CD4-positive, alpha-beta T cell (primary cell): ENCODE measurements around the gene SUPT3H. TPM values are rescaled to one million over a fixed set of nuclear protein-coding genes. Genes with fewer than 3 reads are reported as not detected.

ENCODE experiments used
- ATAC-seq: fragments of 200-7000 bp; cut with Tn5 transposase; one replicate; pipeline ENCODE4 v1.10.0; 2022; ENCODE audit warnings: mild to moderate bottlenecking; ENCODE audit not compliant: poor library complexity
- CTCF ChIA-PET: fragments of 350-600 bp; sonication (Branson Sonifier 250); formaldehyde crosslinking; loops from one replicate; lab custom pipeline; 2021; ENCODE audit warnings: antibody characterized with exemption, inconsistent platforms; lab: Charles Lee
- POLR2A ChIA-PET: fragments of 350-600 bp; sonication (Branson Sonifier 250); formaldehyde crosslinking; loops from one replicate; lab custom pipeline; 2021; ENCODE audit warnings: antibody characterized with exemption, inconsistent platforms; lab: Charles Lee
- DNase-seq, 14 experiments: peaks; one replicate each; pipeline ENCODE4 v3.0.0-alpha.2; 2013 to 2020; ENCODE audit warnings: mixed read lengths in 2 of 14
- H3K27ac ChIP-seq, 2 donors: one replicate each; pipeline versions ENCODE4 v1.5.1 to v1.7.0; 2013; ENCODE audit warnings: low read length in 2 of 2, low read depth in 1 of 2, mild to moderate bottlenecking in 1 of 2
- H3K27me3 ChIP-seq, 2 experiments: 1 replicate in 1 of 2; 2 replicates in 1 of 2; pipeline versions ENCODE4 v1.6.1 to v1.7.0; 2013; ENCODE audit warnings: low read length in 2 of 2, control low read depth in 1 of 2, mild to moderate bottlenecking in 1 of 2, moderate library complexity in 1 of 2; ENCODE audit not compliant: insufficient read depth in 2 of 2, control insufficient read depth in 1 of 2
- H3K36me3 ChIP-seq: one replicate; pipeline ENCODE4 v1.6.1; 2013; ENCODE audit warnings: low read length, control low read depth; ENCODE audit not compliant: insufficient read depth
- H3K4me1 ChIP-seq: one replicate; pipeline ENCODE4 v1.6.1; 2013; ENCODE audit warnings: low read length, control low read depth; ENCODE audit not compliant: insufficient read depth
- H3K4me3 ChIP-seq: one replicate; pipeline ENCODE4 v1.5.1; 2013; ENCODE audit warnings: mild to moderate bottlenecking, low read length, moderate library complexity
- H3K9me3 ChIP-seq, 2 experiments: 1 replicate in 1 of 2; 2 replicates in 1 of 2; pipeline versions ENCODE4 v1.6.1 to v1.7.0; 2013; ENCODE audit warnings: low read length in 2 of 2, mild to moderate bottlenecking in 2 of 2, control low read depth in 1 of 2, moderate library complexity in 1 of 2; ENCODE audit not compliant: control insufficient read depth in 1 of 2, insufficient read depth in 1 of 2
- H3K27ac Mint-ChIP-seq: one replicate; pipeline ENCODE4 v1.8.0; 2020; ENCODE audit warnings: mixed read lengths
- H3K27me3 Mint-ChIP-seq: one replicate; pipeline ENCODE4 v1.8.0; 2021; ENCODE audit warnings: mixed read lengths
- H3K36me3 Mint-ChIP-seq: one replicate; pipeline ENCODE4 v1.8.0; 2021; ENCODE audit warnings: low read depth, mixed read lengths
- H3K4me1 Mint-ChIP-seq: one replicate; pipeline ENCODE4 v1.8.0; 2021; ENCODE audit warnings: low read depth, mixed read lengths
- H3K4me3 Mint-ChIP-seq: one replicate; pipeline ENCODE4 v1.8.0; 2020; ENCODE audit warnings: mild to moderate bottlenecking, mixed read lengths
- H3K9me3 Mint-ChIP-seq: one replicate; pipeline ENCODE4 v1.8.0; 2020; ENCODE audit warnings: mixed read lengths
- CTCF ChIP-seq: fragments of 200-600 bp; IDR thresholded peaks from one replicate; pipeline ENCODE4 v1.8.0; 2022; ENCODE audit warnings: antibody characterized with exemption, mild to moderate bottlenecking
- intact Hi-C, 2 experiments: fragments of 100-400 bp; cut with DNase I in 1 of 2; cut with micrococcal nuclease in 1 of 2; formaldehyde crosslinking; loops; one replicate each; pipeline versions ENCODE4 v1.15.1 to v1.9.0; 2023 to 2025; cut with DNase I, micrococcal nuclease
- microRNA-seq: library from miRNA; unstranded; fragments of <30 nt; microRNA quantifications from one replicate; pipeline ENCODE4 v1.2.0, GENCODE V29; 2021; ENCODE audit warnings: borderline microRNAs expressed, borderline replicate concordance
- total RNA-seq, 174 experiments: library from RNA in 2 of 174; stranded (reverse) in 2 of 174; gene quantifications; one replicate each; pipeline ENCODE4 v1.2.3 and lab custom pipeline; 2021 to 2026

SUPT3H gene
- total RNA-seq, 2 experiments from 2014 or later = 8.9 to 10.5 TPM

- H3K27me3 Mint-ChIP-seq = no peaks in the 10 kb centered on the region
- CTCF ChIA-PET = no interaction called here
- Histone ChIP-seq H3K27ac (no peak overlapping the region), H3K9me3 (peaks cover 0 to 4% of the 10 kb centered on the region in 2 experiments), H3K4me3 (no peak overlapping the region), H3K4me1 (no peaks in the 10 kb centered on the region), H3K36me3 (no peaks in the 10 kb centered on the region), H3K27me3 (no peaks in the 10 kb centered on the region)
- peaks cover under 1% of the 10 kb centered on the region for H3K4me1 Mint-ChIP-seq
- DNase-seq = no peak
- POLR2A ChIA-PET = no interaction called here
- no peak overlapping the region for H3K4me3 Mint-ChIP-seq
- H3K27ac Mint-ChIP-seq = no peak overlapping the region
- peaks cover 3% of the 10 kb centered on the region for H3K9me3 Mint-ChIP-seq
- TF ChIP-seq CTCF = no peak
- no peak for ATAC-seq
- intact Hi-C loops = no loop called here
- no peaks in the 10 kb centered on the region for H3K36me3 Mint-ChIP-seq
Observed at GRCh38 chr6:44781912-44782597, 595.7 kb downstream of the SUPT3H start.

- POLR2A ChIA-PET = interaction anchor here (0.5 kb wide), 2 partner anchors 152 to 332 kb away, joined by 3 read pairs; no protein-coding TSS in a partner anchor
- Mint-ChIP-seq H3K4me1 (no peaks in the 10 kb centered on the region), H3K36me3 (no peaks in the 10 kb centered on the region), H3K27me3 (no peaks in the 10 kb centered on the region), H3K27ac (no peak overlapping the region), H3K4me3 (no peak overlapping the region), H3K9me3 (peaks cover 3% of the 10 kb centered on the region)
- CTCF ChIA-PET = no interaction called here
- H3K27ac ChIP-seq = no peak overlapping the region
- H3K27me3 ChIP-seq = no peaks in the 10 kb centered on the region
- ATAC-seq (no peak), DNase-seq (no peak)
- no peaks in the 10 kb centered on the region for H3K36me3 ChIP-seq
- TF ChIP-seq CTCF = no peak
- intact Hi-C loops = no loop called here
- H3K4me3 ChIP-seq = no peak overlapping the region
- no peaks in the 10 kb centered on the region for H3K4me1 ChIP-seq
- H3K9me3 ChIP-seq = peaks cover 0 to 4% of the 10 kb centered on the region in 2 experiments
Observed at GRCh38 chr6:44780161-44780560, 597.6 kb downstream of the SUPT3H start.

GRCh38 chr6:44779130-44779826 is 598.5 kb downstream of the SUPT3H start:
- ChIA-PET POLR2A (no interaction called here), CTCF (no interaction called here)
- DNase-seq = peak in 3 of 14 experiments; percentile 13 to 53 (median 51)
- H3K4me1 ChIP-seq = no peaks in the 10 kb centered on the region
- no peaks in the 10 kb centered on the region for H3K27me3 ChIP-seq
- Mint-ChIP-seq H3K36me3 (no peaks in the 10 kb centered on the region), H3K27ac (no peak overlapping the region), H3K9me3 (peaks cover 3% of the 10 kb centered on the region), H3K27me3 (no peaks in the 10 kb centered on the region), H3K4me1 (no peaks in the 10 kb centered on the region), H3K4me3 (no peak overlapping the region)
- H3K36me3 ChIP-seq = no peaks in the 10 kb centered on the region
- H3K9me3 ChIP-seq = peaks cover 0 to 4% of the 10 kb centered on the region in 2 experiments
- H3K4me3 ChIP-seq = no peak overlapping the region
- ATAC-seq = no peak
- intact Hi-C loops = no loop called here
- no peak overlapping the region for H3K27ac ChIP-seq
- no peak for TF ChIP-seq CTCF

Small RNAs within 50 kb of the gene (microRNA-seq; reads per million reads assigned to microRNA genes)
- gene MIR586 = not detected

Other genes starting within 250 kb of the SUPT3H start
- 10 to 100 TPM; 17.5 to 18.0 TPM for gene RUNX2, start 49.6 kb downstream of the SUPT3H start, total RNA-seq